WTC11 (cell line): ENCODE measurements around the gene APRT. TPM values are rescaled to one million over a fixed set of nuclear protein-coding genes. Genes with fewer than 3 reads are reported as not detected.

Source experiments
- ATAC-seq: fragments of 200-7000 bp; cut with Tn5 transposase; 2 replicates; pipeline ENCODE4 v1.10.0; 2021; ENCODE audit warnings: mild to moderate bottlenecking, moderate library complexity
- CTCF ChIA-PET: fragments of 300-600 bp; sonication (Branson Sonifier 250); formaldehyde crosslinking; loops from one replicate; lab custom pipeline; 2021; ENCODE audit warnings: antibody characterized with exemption; lab: Charles Lee
- POLR2A ChIA-PET: fragments of 350-600 bp; sonication (Branson Sonifier 250); formaldehyde crosslinking; loops from one replicate; lab custom pipeline; 2021; ENCODE audit warnings: antibody characterized with exemption; lab: Charles Lee
- DNase-seq: peaks from one replicate; pipeline ENCODE4 v3.0.0; 2021; ENCODE audit warnings: low spot score
- H3K27ac Mint-ChIP-seq: 2 replicates; pipeline ENCODE4 v1.8.0; 2021; ENCODE audit warnings: mixed read lengths
- H3K27me3 Mint-ChIP-seq: 2 replicates; pipeline ENCODE4 v1.8.0; 2021; ENCODE audit warnings: low read depth, mild to moderate bottlenecking, moderate library complexity, mixed read lengths
- H3K36me3 Mint-ChIP-seq: 2 replicates; pipeline ENCODE4 v1.8.0; 2021; ENCODE audit warnings: mixed read lengths
- H3K4me1 Mint-ChIP-seq: 2 replicates; pipeline ENCODE4 v1.8.0; 2022; ENCODE audit warnings: mixed read lengths
- H3K4me3 Mint-ChIP-seq: 2 replicates; pipeline ENCODE4 v1.8.0; 2021; ENCODE audit warnings: mild to moderate bottlenecking, moderate library complexity, mixed read lengths
- H3K9me3 Mint-ChIP-seq: 2 replicates; pipeline ENCODE4 v1.8.0; 2021; ENCODE audit warnings: mixed read lengths
- ARID4B ChIP-seq: sonication (generic); formaldehyde crosslinking; IDR thresholded peaks from 2 replicates; pipeline ENCODE4 v1.8.0; 2023; ENCODE audit warnings: missing genetic modification reagents, mild to moderate bottlenecking, borderline replicate concordance
- CDX4 ChIP-seq: fragments of 250-450 bp; sonication (Bioruptor Pico); IDR thresholded peaks from 2 replicates; pipeline ENCODE4 v1.9.0; 2021; ENCODE audit warnings: moderate library complexity, mild to moderate bottlenecking, inconsistent platforms, borderline replicate concordance
- E2F4 ChIP-seq: sonication (generic); formaldehyde crosslinking; IDR thresholded peaks from 2 replicates; pipeline ENCODE4 v1.8.1; 2022; ENCODE audit warnings: low read depth, mild to moderate bottlenecking, moderate library complexity, missing genetic modification reagents, borderline replicate concordance
- ESRRA ChIP-seq: sonication (generic); formaldehyde crosslinking; IDR thresholded peaks from 2 replicates; pipeline ENCODE4 v1.8.1; 2022; ENCODE audit warnings: mild to moderate bottlenecking, missing genetic modification reagents, borderline replicate concordance
- IRF2 ChIP-seq: sonication (generic); formaldehyde crosslinking; IDR thresholded peaks from 2 replicates; pipeline ENCODE4 v1.8.0; 2022; ENCODE audit warnings: low read depth, missing genetic modification reagents, borderline replicate concordance
- JUN ChIP-seq: sonication (generic); formaldehyde crosslinking; IDR thresholded peaks from 2 replicates; pipeline ENCODE4 v1.8.0; 2023; ENCODE audit warnings: mild to moderate bottlenecking, missing genetic modification reagents
- MAX ChIP-seq: sonication (generic); formaldehyde crosslinking; IDR thresholded peaks from 2 replicates; pipeline ENCODE4 v1.8.0; 2022; ENCODE audit warnings: mild to moderate bottlenecking, missing genetic modification reagents
- MLX ChIP-seq: sonication (generic); formaldehyde crosslinking; IDR thresholded peaks from 2 replicates; pipeline ENCODE4 v1.8.1; 2023; ENCODE audit warnings: mild to moderate bottlenecking, missing genetic modification reagents, moderate library complexity
- MXD4 ChIP-seq: fragments of 250-450 bp; sonication (Bioruptor Pico); IDR thresholded peaks from 2 replicates; pipeline ENCODE4 v1.8.0; 2021; ENCODE audit warnings: mild to moderate bottlenecking, moderate library complexity, borderline replicate concordance
- SP1 ChIP-seq: sonication (generic); formaldehyde crosslinking; conservative IDR thresholded peaks from 2 replicates; pipeline ENCODE4 v1.8.1; 2022; ENCODE audit warnings: missing genetic modification reagents
- ZNF416 ChIP-seq: fragments of 250-450 bp; sonication (Bioruptor Pico); IDR thresholded peaks from 2 replicates; pipeline ENCODE4 v1.9.0; 2021; ENCODE audit warnings: mild to moderate bottlenecking, inconsistent platforms
- ZNF532 ChIP-seq: fragments of 250-450 bp; sonication (Bioruptor Pico); IDR thresholded peaks from 2 replicates; pipeline ENCODE4 v1.9.0; 2021; ENCODE audit warnings: mild to moderate bottlenecking, borderline replicate concordance
- ZSCAN18 ChIP-seq: fragments of 250-450 bp; sonication (Bioruptor Pico); IDR thresholded peaks from 2 replicates; pipeline ENCODE4 v2.1.2; 2022; ENCODE audit warnings: mild to moderate bottlenecking, moderate library complexity
- total RNA-seq: library from RNA; stranded (reverse); gene quantifications from 3 replicates; pipeline ENCODE4 v1.2.3, GENCODE V29; 2021

Gene APRT
- total RNA-seq, 1 experiment from 2014 or later, result 288 TPM

- TF ChIP-seq ZNF532 (CRISPR knock-in tag), result no peak
- no peak for TF ChIP-seq ZNF416 (CRISPR knock-in tag)
- TF ChIP-seq MAX, result no peak
- TF ChIP-seq E2F4 (CRISPR knock-in tag), result no peak
- TF ChIP-seq IRF2 (CRISPR knock-in tag), result no peak
- TF ChIP-seq MXD4 (CRISPR knock-in tag), result no peak
- no peak for TF ChIP-seq SP1 (CRISPR knock-in tag)
- no peak for TF ChIP-seq ESRRA
- H3K4me1 Mint-ChIP-seq, result no peaks in the 10 kb centered on the region
These were observed 31.1 kb upstream of the APRT start for GRCh38 chr16:88842806-88843205.

GRCh38 chr16:88842308-88842756, 30.6 kb upstream of the APRT start:
- CTCF ChIA-PET, result no interaction called here
- ATAC-seq (no peak), DNase-seq (no peak)
- no peak overlapping the region for H3K27ac Mint-ChIP-seq
- POLR2A ChIA-PET, result no interaction called here
- H3K36me3 Mint-ChIP-seq, result peaks cover 4% of the 10 kb centered on the region
- H3K9me3 Mint-ChIP-seq, result no peaks in the 10 kb centered on the region
- no peaks in the 10 kb centered on the region for H3K27me3 Mint-ChIP-seq
- no peaks in the 10 kb centered on the region for H3K4me1 Mint-ChIP-seq
- H3K4me3 Mint-ChIP-seq, result no peak overlapping the region
- TF ChIP-seq MLX (no peak), ARID4B (CRISPR knock-in tag) (no peak), CDX4 (CRISPR knock-in tag) (no peak), SP1 (CRISPR knock-in tag) (no peak), JUN (CRISPR knock-in tag) (no peak), ZSCAN18 (CRISPR knock-in tag) (no peak)

More at GRCh38 chr16:88842806-88843205, 31.1 kb upstream of the APRT start:
- DNase-seq (no peak), ATAC-seq (no peak)
- H3K27me3 Mint-ChIP-seq, result no peaks in the 10 kb centered on the region
- ChIA-PET POLR2A (no interaction called here), CTCF (no interaction called here)
- no peak overlapping the region for H3K4me3 Mint-ChIP-seq
- H3K36me3 Mint-ChIP-seq, result peaks cover 4% of the 10 kb centered on the region
- H3K27ac Mint-ChIP-seq, result no peak overlapping the region
- H3K9me3 Mint-ChIP-seq, result no peaks in the 10 kb centered on the region
